ENCODE data around the gene HEBP1.

Gene HEBP1

DNA sequence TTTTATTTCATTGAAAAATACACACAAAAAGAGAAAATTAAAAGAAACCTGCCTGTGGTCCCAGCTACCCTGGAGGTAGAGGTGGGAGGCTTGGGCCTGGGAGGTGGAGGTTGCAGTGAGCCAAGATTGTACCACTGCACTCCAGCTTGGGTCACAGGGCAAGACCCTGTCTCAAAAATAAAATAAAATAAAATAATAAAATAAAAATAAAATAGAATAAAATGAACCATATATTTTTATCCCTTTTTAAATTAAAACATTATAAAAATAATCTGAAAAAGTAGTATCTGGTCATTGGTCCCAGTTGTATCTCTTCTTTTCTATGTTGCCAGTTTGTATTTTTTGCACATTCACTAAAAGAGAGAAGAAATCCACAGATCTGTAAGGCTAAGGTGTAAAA lies 27.4 kb upstream of the HEBP1 start:
- Histone ChIP-seq H2AFZ (ENCODE audit: low read depth, low read length) (no peak overlapping the region), H3K4me3 (ENCODE audit: insufficient read depth in 1 of 2, low read depth in 1 of 2, low read length in 2 of 2) (no peak overlapping the region), H3K36me3 (ENCODE audit: control insufficient read depth in 1 of 2, insufficient read depth in 2 of 2, low read depth in 1 of 2, low read length in 2 of 2) (no peaks in the 10 kb centered on the region), H3K27ac (ENCODE audit: low read length, poor library complexity, severe bottlenecking) (no peak overlapping the region), H3K23ac (ENCODE audit: low read length in 2 of 2) (no peak overlapping the region), H4K8ac (ENCODE audit: low read length) (no peak overlapping the region), H2AK5ac (ENCODE audit: low read length, severe bottlenecking) (no peak overlapping the region), H3K4ac (ENCODE audit: low read depth in 1 of 2, low read length in 2 of 2) (no peak overlapping the region), H2BK12ac (ENCODE audit: low read length in 2 of 2) (no peak overlapping the region), H3K4me1 (ENCODE audit: control insufficient read depth, insufficient read depth, low read depth, low read length) (no peaks in the 10 kb centered on the region), H2BK5ac (ENCODE audit: low read depth, low read length, poor library complexity, severe bottlenecking) (no peak overlapping the region), H4K91ac (ENCODE audit: low read length) (no peak overlapping the region), H3K79me1 (replicated peaks; ENCODE audit: low read length, poor library complexity, severe bottlenecking) (no peaks in the 10 kb centered on the region), H3K9ac (ENCODE audit: low read length) (no peak overlapping the region), H2BK120ac (ENCODE audit: low read depth, low read length) (no peak overlapping the region), H3K9me3 (ENCODE audit: control insufficient read depth, low read length) (no peaks in the 10 kb centered on the region), H3K18ac (ENCODE audit: low read depth in 1 of 2, low read length in 2 of 2) (no peak overlapping the region), H3K14ac (ENCODE audit: low read length in 2 of 2) (no peak overlapping the region), H3K27me3 (ENCODE audit: control insufficient read depth in 1 of 2, insufficient read depth in 1 of 2, low read length in 2 of 2) (no peaks in the 10 kb centered on the region), H2BK15ac (ENCODE audit: low read depth, poor library complexity, severe bottlenecking) (no peak overlapping the region), H3K4me2 (ENCODE audit: low read length, poor library complexity, severe bottlenecking) (no peak overlapping the region)
- no peak for DNase-seq

DNA sequence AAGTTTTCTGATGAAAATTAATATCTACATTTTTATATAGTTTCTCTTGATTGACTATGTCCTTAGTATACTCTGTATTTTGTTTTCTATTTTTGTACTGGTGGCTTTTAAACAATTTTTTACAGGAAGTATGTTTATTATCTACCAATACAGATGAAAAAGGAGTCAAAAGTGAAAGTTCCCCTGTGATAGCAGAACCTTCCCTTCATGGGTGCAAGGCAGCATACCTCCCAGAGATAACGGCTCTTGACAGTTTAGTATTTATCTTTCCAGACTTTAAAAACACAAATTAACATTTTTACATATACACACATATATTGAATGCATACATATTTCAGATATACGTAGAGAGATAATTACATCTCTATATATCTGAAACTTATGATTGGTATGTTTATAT lies 27.0 kb upstream of the HEBP1 start:
- Histone ChIP-seq H3K18ac (ENCODE audit: low read depth in 1 of 2, low read length in 2 of 2) (no peak overlapping the region), H2AK5ac (ENCODE audit: low read length, severe bottlenecking) (no peak overlapping the region), H2AFZ (ENCODE audit: low read depth, low read length) (no peak overlapping the region), H3K9ac (ENCODE audit: low read length) (peak overlapping the region; percentile 54), H3K23ac (ENCODE audit: low read length in 2 of 2) (no peak overlapping the region), H3K14ac (ENCODE audit: low read length in 2 of 2) (no peak overlapping the region), H3K4me2 (ENCODE audit: low read length, poor library complexity, severe bottlenecking) (no peak overlapping the region), H3K9me3 (ENCODE audit: control insufficient read depth, low read length) (no peaks in the 10 kb centered on the region), H3K36me3 (ENCODE audit: control insufficient read depth in 1 of 2, insufficient read depth in 2 of 2, low read depth in 1 of 2, low read length in 2 of 2) (no peaks in the 10 kb centered on the region), H2BK15ac (ENCODE audit: low read depth, poor library complexity, severe bottlenecking) (no peak overlapping the region), H4K8ac (ENCODE audit: low read length) (no peak overlapping the region), H3K27me3 (ENCODE audit: control insufficient read depth in 1 of 2, insufficient read depth in 1 of 2, low read length in 2 of 2) (no peaks in the 10 kb centered on the region), H3K4ac (ENCODE audit: low read depth in 1 of 2, low read length in 2 of 2) (no peak overlapping the region), H3K4me1 (ENCODE audit: control insufficient read depth, insufficient read depth, low read depth, low read length) (no peaks in the 10 kb centered on the region), H2BK120ac (ENCODE audit: low read depth, low read length) (no peak overlapping the region), H3K4me3 (ENCODE audit: insufficient read depth in 1 of 2, low read depth in 1 of 2, low read length in 2 of 2) (no peak overlapping the region), H2BK5ac (ENCODE audit: low read depth, low read length, poor library complexity, severe bottlenecking) (no peak overlapping the region), H4K91ac (ENCODE audit: low read length) (no peak overlapping the region), H3K27ac (ENCODE audit: low read length, poor library complexity, severe bottlenecking) (no peak overlapping the region), H2BK12ac (ENCODE audit: low read length in 2 of 2) (no peak overlapping the region), H3K79me1 (replicated peaks; ENCODE audit: low read length, poor library complexity, severe bottlenecking) (no peaks in the 10 kb centered on the region)
- WGBS: 63% methylated on average over 1 of the region's 2 CpGs
- DNase-seq: no peak

DNA sequence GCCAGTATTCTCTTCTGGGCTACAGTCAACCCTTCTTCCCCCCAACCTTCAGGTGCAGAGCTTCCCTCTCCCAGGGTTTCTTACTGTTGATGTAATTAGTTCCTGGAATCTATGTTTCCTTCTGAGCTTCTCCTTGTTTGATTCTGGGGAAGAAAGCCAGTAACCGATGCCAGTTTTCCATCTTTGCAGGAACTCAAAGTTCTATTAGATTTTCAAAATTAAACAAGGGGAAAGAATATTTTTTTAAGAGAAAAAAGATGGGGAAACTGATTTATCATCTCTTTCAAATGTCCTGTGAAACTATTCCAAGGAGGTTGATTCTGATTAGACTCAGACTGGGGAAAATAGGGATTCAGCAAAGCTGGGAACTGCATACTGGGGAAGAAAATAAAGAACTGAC lies 26.2 kb upstream of the HEBP1 start:
- Histone ChIP-seq H3K4me1 (ENCODE audit: control insufficient read depth, insufficient read depth, low read depth, low read length) (no peaks in the 10 kb centered on the region), H3K4me3 (ENCODE audit: insufficient read depth in 1 of 2, low read depth in 1 of 2, low read length in 2 of 2) (no peak overlapping the region), H3K27ac (ENCODE audit: low read length, poor library complexity, severe bottlenecking) (no peak overlapping the region), H3K27me3 (ENCODE audit: control insufficient read depth in 1 of 2, insufficient read depth in 1 of 2, low read length in 2 of 2) (no peaks in the 10 kb centered on the region), H3K36me3 (ENCODE audit: control insufficient read depth in 1 of 2, insufficient read depth in 2 of 2, low read depth in 1 of 2, low read length in 2 of 2) (no peaks in the 10 kb centered on the region), H2AFZ (ENCODE audit: low read depth, low read length) (no peak overlapping the region), H3K4me2 (ENCODE audit: low read length, poor library complexity, severe bottlenecking) (no peak overlapping the region), H2AK5ac (ENCODE audit: low read length, severe bottlenecking) (no peak overlapping the region), H2BK5ac (ENCODE audit: low read depth, low read length, poor library complexity, severe bottlenecking) (no peak overlapping the region), H3K4ac (ENCODE audit: low read depth in 1 of 2, low read length in 2 of 2) (no peak overlapping the region), H2BK15ac (ENCODE audit: low read depth, poor library complexity, severe bottlenecking) (no peak overlapping the region), H3K9ac (ENCODE audit: low read length) (peak overlapping the region; percentile 54), H3K9me3 (ENCODE audit: control insufficient read depth, low read length) (no peaks in the 10 kb centered on the region), H3K23ac (ENCODE audit: low read length in 2 of 2) (no peak overlapping the region), H2BK120ac (ENCODE audit: low read depth, low read length) (no peak overlapping the region), H4K91ac (ENCODE audit: low read length) (no peak overlapping the region), H2BK12ac (ENCODE audit: low read length in 2 of 2) (no peak overlapping the region), H4K8ac (ENCODE audit: low read length) (no peak overlapping the region), H3K79me1 (replicated peaks; ENCODE audit: low read length, poor library complexity, severe bottlenecking) (no peaks in the 10 kb centered on the region), H3K14ac (ENCODE audit: low read length in 2 of 2) (no peak overlapping the region), H3K18ac (ENCODE audit: low read depth in 1 of 2, low read length in 2 of 2) (no peak overlapping the region)
- no peak for DNase-seq
- WGBS: no CpG with 5 or more reads among the region's 1 CpG

DNA sequence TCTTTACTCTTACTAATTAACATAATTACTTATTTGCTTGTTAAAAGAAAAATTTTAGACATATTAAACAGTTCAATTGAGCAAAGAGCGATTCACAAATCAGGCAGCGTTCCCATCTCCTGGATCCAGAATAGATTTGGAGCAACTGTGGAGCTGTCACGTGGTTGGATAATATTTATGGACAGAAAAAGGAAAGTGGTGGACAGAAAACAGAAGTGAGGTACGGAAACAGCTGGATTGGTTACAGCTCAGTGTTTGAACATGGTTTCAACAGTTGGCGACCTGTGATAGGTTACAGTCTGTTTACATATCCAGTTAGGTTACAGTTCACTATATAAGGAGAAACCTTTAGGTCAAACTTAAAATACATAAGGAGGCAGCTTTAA lies 24.5 kb upstream of the HEBP1 start:
- no peaks in the 10 kb centered on the region for H3K4me1 ChIP-seq (ENCODE audit: control insufficient read depth, insufficient read depth, low read depth, low read length)
- WGBS: 88% methylated on average over 4 of the region's 5 CpGs

More for the DNA sequence above, 24.5 kb upstream of the HEBP1 start:
- Histone ChIP-seq H3K14ac (ENCODE audit: low read length in 2 of 2) (no peak overlapping the region), H2BK15ac (ENCODE audit: low read depth, poor library complexity, severe bottlenecking) (no peak overlapping the region), H3K23ac (ENCODE audit: low read length in 2 of 2) (no peak overlapping the region), H4K8ac (ENCODE audit: low read length) (no peak overlapping the region), H2AK5ac (ENCODE audit: low read length, severe bottlenecking) (no peak overlapping the region), H3K4ac (ENCODE audit: low read depth in 1 of 2, low read length in 2 of 2) (no peak overlapping the region), H3K36me3 (ENCODE audit: control insufficient read depth in 1 of 2, insufficient read depth in 2 of 2, low read depth in 1 of 2, low read length in 2 of 2) (no peaks in the 10 kb centered on the region), H2BK5ac (ENCODE audit: low read depth, low read length, poor library complexity, severe bottlenecking) (no peak overlapping the region), H3K9ac (ENCODE audit: low read length) (peak overlapping the region; percentile 83), H3K4me3 (ENCODE audit: insufficient read depth in 1 of 2, low read depth in 1 of 2, low read length in 2 of 2) (peak overlapping the region in 1 of 2 experiments; percentile 46), H3K9me3 (ENCODE audit: control insufficient read depth, low read length) (no peaks in the 10 kb centered on the region), H3K4me2 (ENCODE audit: low read length, poor library complexity, severe bottlenecking) (no peak overlapping the region), H4K91ac (ENCODE audit: low read length) (no peak overlapping the region), H2AFZ (ENCODE audit: low read depth, low read length) (no peak overlapping the region), H3K79me1 (replicated peaks; ENCODE audit: low read length, poor library complexity, severe bottlenecking) (no peaks in the 10 kb centered on the region), H2BK120ac (ENCODE audit: low read depth, low read length) (no peak overlapping the region), H3K18ac (ENCODE audit: low read depth in 1 of 2, low read length in 2 of 2) (no peak overlapping the region), H2BK12ac (ENCODE audit: low read length in 2 of 2) (no peak overlapping the region), H3K27me3 (ENCODE audit: control insufficient read depth in 1 of 2, insufficient read depth in 1 of 2, low read length in 2 of 2) (no peaks in the 10 kb centered on the region), H3K27ac (ENCODE audit: low read length, poor library complexity, severe bottlenecking) (no peak overlapping the region)
- no peak for DNase-seq

All from mesenchymal stem cell (in vitro differentiated cells and primary cell).